ENCODE measurements around the gene NKAIN1. TPM values are rescaled to one million over a fixed set of nuclear protein-coding genes. Genes with fewer than 3 reads are reported as not detected.

Gene NKAIN1
- total RNA-seq, 5 donors from 2014 or later (not counting 1 experiment from before 2014, with no cell fraction given), result 0.13 TPM; not detected in 4

DNA sequence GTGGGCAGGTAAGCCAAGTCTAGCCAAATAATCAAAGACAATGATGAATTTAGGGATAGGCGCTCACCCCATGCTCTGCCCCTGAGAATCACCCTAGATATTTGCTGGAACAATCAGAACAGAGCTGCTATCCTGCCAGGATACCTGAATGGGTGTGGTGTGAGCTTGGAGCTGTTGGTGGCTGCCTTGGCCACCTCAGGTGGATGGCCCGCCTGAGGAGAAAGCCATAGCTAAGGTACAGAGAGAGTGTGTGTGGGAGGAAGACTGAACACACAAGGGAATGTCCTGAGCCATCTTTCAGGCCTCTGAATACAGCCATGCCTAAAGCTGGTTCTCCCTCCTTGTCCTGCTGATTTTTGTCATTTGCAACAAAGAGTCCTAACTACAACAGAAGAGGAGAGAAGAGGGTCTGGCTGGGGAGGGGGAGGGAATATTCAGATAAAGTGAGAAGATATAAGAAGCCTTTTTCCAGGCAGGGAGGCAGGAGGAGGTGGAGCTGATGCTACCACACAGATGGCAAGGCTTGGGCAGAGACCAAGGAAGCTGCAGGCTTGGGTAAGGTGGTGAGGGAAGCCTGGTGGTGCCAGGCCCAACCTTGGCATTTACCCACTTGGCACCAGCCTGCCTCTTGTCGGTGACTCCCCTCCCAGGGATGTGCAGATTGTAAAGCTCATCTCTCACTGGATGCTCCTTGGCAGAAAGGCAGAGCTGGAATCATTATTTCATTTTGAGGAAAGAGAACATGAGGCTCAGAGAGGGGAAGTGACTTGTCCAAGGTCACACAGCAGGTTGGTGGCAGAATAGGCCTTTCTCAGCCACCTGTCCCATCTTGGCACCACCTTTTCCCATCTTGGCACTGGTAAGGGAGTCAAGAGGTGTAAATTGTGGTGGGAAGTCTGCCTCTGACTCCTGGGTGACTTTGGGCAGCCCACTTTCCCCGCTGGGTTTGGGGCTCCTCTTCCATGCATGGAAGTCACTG, 49.7 kb downstream of the NKAIN1 start:
- Histone ChIP-seq H3K27ac (ENCODE audit: low read length) (no peak overlapping the region), H3K36me3 (ENCODE audit: control insufficient read depth in 2 of 2, extremely low read depth in 1 of 2, insufficient read depth in 1 of 2, low read length in 1 of 2) (no peaks in the 10 kb centered on the region), H3K4me3 (ENCODE audit: control insufficient read depth in 1 of 2, extremely low read depth in 1 of 2, low read length in 1 of 2) (no peak overlapping the region), H3K27me3 (replicated peaks in 1 of 2; ENCODE audit: control insufficient read depth in 2 of 2, extremely low read depth in 1 of 2, insufficient read depth in 2 of 2, low read length in 1 of 2) (peaks cover 0 to 24% of the 10 kb centered on the region in 2 experiments), H3K9me3 (no peaks in the 10 kb centered on the region), H3K4me1 (ENCODE audit: control insufficient read depth in 1 of 2, extremely low read depth in 1 of 2, insufficient read depth in 2 of 2, low read length in 2 of 2) (no peaks in the 10 kb centered on the region)
- DNase-seq (no peak), ATAC-seq (replicated peaks in 1 of 4) (no peak)
- ChIA-PET CTCF (no interaction called here), POLR2A (no interaction called here)
- 77% methylated on average over 3 of the region's 4 CpGs for WGBS (ENCODE audit: insufficient coverage)
- no peaks in the 10 kb centered on the region for H3K4me1 Mint-ChIP-seq
- H3K27me3 Mint-ChIP-seq, result peaks cover 6 to 12% of the 10 kb centered on the region in 2 donors
- no peak overlapping the region for H3K4me3 Mint-ChIP-seq
- no peak overlapping the region for H3K27ac Mint-ChIP-seq
- no peaks in the 10 kb centered on the region for H3K36me3 Mint-ChIP-seq
- no peaks in the 10 kb centered on the region for H3K9me3 Mint-ChIP-seq

DNA sequence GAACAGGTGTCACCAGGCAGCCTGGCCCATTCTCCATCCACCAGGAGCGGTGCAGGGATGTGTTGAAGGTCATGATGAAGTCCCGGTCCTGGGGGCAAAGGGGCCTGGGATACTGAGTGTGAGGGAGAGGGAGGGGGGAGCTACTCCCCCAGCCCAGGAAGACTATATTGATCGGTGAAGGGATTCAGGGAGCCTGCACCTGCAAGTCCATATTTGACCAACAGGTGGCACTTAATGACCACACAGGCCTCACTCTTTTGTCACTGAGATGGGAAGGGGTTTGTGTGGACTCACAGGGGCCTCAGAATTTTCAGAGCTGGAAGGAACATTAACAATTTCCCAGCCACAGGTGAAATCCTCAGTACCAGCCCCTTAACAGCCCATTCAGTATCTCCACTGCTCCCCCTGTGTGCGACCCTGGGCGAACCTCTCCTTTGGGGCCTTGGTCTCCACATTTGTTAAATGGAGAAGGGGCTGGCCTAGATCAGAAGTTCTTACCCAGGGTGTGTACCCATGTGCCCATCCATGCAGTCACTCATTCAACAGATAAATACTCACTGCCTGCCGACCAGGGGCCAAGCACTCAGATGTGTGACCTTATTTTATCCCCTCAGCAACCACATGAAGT, 55.6 kb downstream of the NKAIN1 start:
- H3K4me3 Mint-ChIP-seq, result no peak overlapping the region
- no CpG with 5 or more reads among the region's 6 CpGs for WGBS (ENCODE audit: insufficient coverage)
- POLR2A ChIA-PET, result no interaction called here

DNA sequence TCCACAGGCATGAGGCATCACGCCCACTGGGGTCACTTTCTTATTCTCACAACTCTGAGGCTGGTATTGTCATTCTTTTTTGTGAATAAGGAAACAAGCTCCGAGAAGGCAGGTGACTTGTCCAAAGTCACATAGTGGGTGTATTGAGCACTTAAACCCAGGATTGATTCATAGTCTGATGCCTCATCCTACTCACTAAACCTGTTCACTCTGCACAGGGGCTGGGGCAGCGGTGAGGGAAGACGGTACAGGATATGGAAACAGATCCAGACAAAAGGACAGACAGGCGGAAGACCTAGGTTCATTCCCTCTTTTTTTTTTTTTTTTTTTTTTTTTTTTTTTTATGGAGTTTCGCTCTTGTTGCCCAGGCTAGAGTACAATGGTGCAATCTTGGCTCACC, 56.6 kb downstream of the NKAIN1 start:
- CTCF ChIA-PET, result no interaction called here
- no peak for ATAC-seq (replicated peaks in 1 of 4)

More for the DNA sequence above, 55.6 kb downstream of the NKAIN1 start:
- Histone ChIP-seq H3K4me1 (ENCODE audit: control insufficient read depth in 1 of 2, extremely low read depth in 1 of 2, insufficient read depth in 2 of 2, low read length in 2 of 2) (peaks cover 0 to 14% of the 10 kb centered on the region in 2 experiments), H3K27ac (ENCODE audit: low read length) (no peak overlapping the region), H3K4me3 (ENCODE audit: control insufficient read depth in 1 of 2, extremely low read depth in 1 of 2, low read length in 1 of 2) (no peak overlapping the region), H3K27me3 (replicated peaks in 1 of 2; ENCODE audit: control insufficient read depth in 2 of 2, extremely low read depth in 1 of 2, insufficient read depth in 2 of 2, low read length in 1 of 2) (peaks cover 0 to 72% of the 10 kb centered on the region in 2 experiments), H3K9me3 (no peaks in the 10 kb centered on the region), H3K36me3 (ENCODE audit: control insufficient read depth in 2 of 2, extremely low read depth in 1 of 2, insufficient read depth in 1 of 2, low read length in 1 of 2) (no peaks in the 10 kb centered on the region)
- DNase-seq (peak in 15 of 35 experiments; percentile 6 to 56 (median 10)), ATAC-seq (replicated peaks in 1 of 4) (no peak)
- Mint-ChIP-seq H3K27ac (no peak overlapping the region), H3K36me3 (no peaks in the 10 kb centered on the region), H3K4me1 (peaks cover 4 to 9% (median 6%) of the 10 kb centered on the region in 3 donors), H3K27me3 (peaks cover 35 to 53% of the 10 kb centered on the region in 2 donors), H3K9me3 (no peaks in the 10 kb centered on the region)
- CTCF ChIA-PET, result no interaction called here

DNA sequence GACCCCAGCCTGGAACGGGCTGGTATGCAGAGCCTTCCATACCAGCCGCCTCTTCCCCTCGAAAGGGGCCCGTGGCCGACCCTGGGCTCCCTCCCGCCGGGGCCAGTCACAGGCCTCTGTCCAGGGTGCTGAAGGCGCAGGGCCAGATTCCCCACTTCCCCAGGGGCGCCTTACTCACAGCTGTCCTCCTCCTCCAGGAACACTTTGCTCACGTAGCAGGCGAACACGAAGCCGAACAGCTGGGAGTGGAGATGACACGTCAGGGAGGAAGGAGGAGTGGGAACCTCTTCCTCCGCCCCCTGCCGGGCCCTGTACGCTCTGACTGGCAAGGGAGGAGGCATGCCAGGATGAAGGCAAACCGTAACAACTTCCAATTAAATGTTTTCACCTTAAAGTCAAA, 57.3 kb downstream of the NKAIN1 start:
- DNase-seq, result peak in 31 of 35 experiments; percentile 7 to 59 (median 32)
- Histone ChIP-seq H3K27me3 (replicated peaks in 1 of 2; ENCODE audit: control insufficient read depth in 2 of 2, extremely low read depth in 1 of 2, insufficient read depth in 2 of 2, low read length in 1 of 2) (peaks cover 2 to 66% of the 10 kb centered on the region in 2 experiments), H3K4me1 (ENCODE audit: control insufficient read depth in 1 of 2, extremely low read depth in 1 of 2, insufficient read depth in 2 of 2, low read length in 2 of 2) (peaks cover 0 to 14% of the 10 kb centered on the region in 2 experiments), H3K36me3 (ENCODE audit: control insufficient read depth in 2 of 2, extremely low read depth in 1 of 2, insufficient read depth in 1 of 2, low read length in 1 of 2) (no peaks in the 10 kb centered on the region), H3K9me3 (no peaks in the 10 kb centered on the region), H3K27ac (ENCODE audit: low read length) (no peak overlapping the region), H3K4me3 (ENCODE audit: control insufficient read depth in 1 of 2, extremely low read depth in 1 of 2, low read length in 1 of 2) (no peak overlapping the region)
- Mint-ChIP-seq H3K4me1 (peaks cover 4 to 9% (median 6%) of the 10 kb centered on the region in 3 donors), H3K36me3 (no peaks in the 10 kb centered on the region), H3K4me3 (peak overlapping the region in 2 of 3 donors; percentile 13 to 63), H3K27me3 (peaks cover 38 to 60% of the 10 kb centered on the region in 2 donors), H3K9me3 (no peaks in the 10 kb centered on the region), H3K27ac (no peak overlapping the region)
- peak; percentile 47 to 59 (median 52) for ATAC-seq (replicated peaks in 1 of 4)
- 3% methylated on average over 11 of the region's 18 CpGs for WGBS (ENCODE audit: insufficient coverage)
- ChIA-PET CTCF (interaction anchor here in 1 of 2 donors (0.6 kb wide), 1 partner anchor 16 kb away, joined by 4 read pairs; no protein-coding TSS in a partner anchor), POLR2A (no interaction called here)

More for the DNA sequence above, 56.6 kb downstream of the NKAIN1 start:
- H3K4me1 ChIP-seq (ENCODE audit: control insufficient read depth in 1 of 2, extremely low read depth in 1 of 2, insufficient read depth in 2 of 2, low read length in 2 of 2), result peaks cover 0 to 14% of the 10 kb centered on the region in 2 experiments
- POLR2A ChIA-PET, result no interaction called here
- peaks cover 38 to 58% of the 10 kb centered on the region in 2 donors for H3K27me3 Mint-ChIP-seq
- no peaks in the 10 kb centered on the region for H3K36me3 Mint-ChIP-seq
- no peak overlapping the region for H3K4me3 ChIP-seq (ENCODE audit: control insufficient read depth in 1 of 2, extremely low read depth in 1 of 2, low read length in 1 of 2)
- peaks cover 4 to 9% (median 6%) of the 10 kb centered on the region in 3 donors for H3K4me1 Mint-ChIP-seq
- no peak overlapping the region for H3K4me3 Mint-ChIP-seq
- H3K9me3 Mint-ChIP-seq, result no peaks in the 10 kb centered on the region
- H3K36me3 ChIP-seq (ENCODE audit: control insufficient read depth in 2 of 2, extremely low read depth in 1 of 2, insufficient read depth in 1 of 2, low read length in 1 of 2), result no peaks in the 10 kb centered on the region
- no peak overlapping the region for H3K27ac ChIP-seq (ENCODE audit: low read length)
- H3K27ac Mint-ChIP-seq, result peak overlapping the region in 1 of 2 donors; percentile 70
- peaks cover 2 to 69% of the 10 kb centered on the region in 2 experiments for H3K27me3 ChIP-seq (replicated peaks in 1 of 2; ENCODE audit: control insufficient read depth in 2 of 2, extremely low read depth in 1 of 2, insufficient read depth in 2 of 2, low read length in 1 of 2)
- no CpG with 5 or more reads among the region's 6 CpGs for WGBS (ENCODE audit: insufficient coverage)
- no peak for DNase-seq
- no peaks in the 10 kb centered on the region for H3K9me3 ChIP-seq

DNA sequence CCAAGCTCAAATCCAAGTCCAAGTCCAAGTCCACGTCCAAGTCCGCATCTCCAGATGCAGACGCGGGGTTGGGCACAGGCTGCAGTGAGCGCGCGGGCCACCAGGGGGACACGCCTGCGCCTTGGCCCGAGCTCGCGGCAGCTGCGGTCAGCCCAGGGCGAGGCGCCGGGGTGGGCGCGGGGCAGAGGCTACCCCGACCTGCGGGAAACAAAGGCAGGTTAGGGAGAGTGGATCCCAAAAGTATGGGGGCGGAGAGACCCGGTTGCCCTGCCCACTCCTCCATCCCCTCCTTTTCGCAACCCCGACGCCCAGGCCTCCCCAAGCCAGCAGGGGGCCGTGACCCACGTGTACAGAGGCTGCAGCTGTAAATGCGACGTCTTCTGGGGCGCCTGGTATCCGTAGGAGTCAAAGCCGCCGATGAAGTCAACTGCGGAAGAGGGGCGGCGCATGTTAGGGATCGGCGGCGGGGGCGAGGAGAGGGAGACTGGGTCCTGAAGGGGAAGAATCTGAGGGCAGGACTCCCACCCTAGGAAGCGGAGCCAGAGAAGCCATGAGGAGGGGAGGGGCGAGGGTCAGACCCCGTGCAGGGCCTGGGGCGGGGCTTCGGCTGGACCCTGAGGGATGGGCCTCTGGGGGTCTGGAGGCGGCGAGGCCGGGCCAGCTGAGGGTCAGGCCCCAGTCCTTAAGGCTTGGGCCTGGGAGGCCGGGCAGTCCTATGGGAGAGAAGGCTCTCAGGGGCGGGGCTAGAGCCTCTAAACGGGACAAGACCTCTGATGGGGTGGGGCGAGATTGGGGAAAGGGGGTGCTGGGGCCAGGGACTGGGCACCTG, 58.0 kb downstream of the NKAIN1 start:
- Histone ChIP-seq H3K4me3 (ENCODE audit: control insufficient read depth in 1 of 2, extremely low read depth in 1 of 2, low read length in 1 of 2) (no peak overlapping the region), H3K27me3 (replicated peaks in 1 of 2; ENCODE audit: control insufficient read depth in 2 of 2, extremely low read depth in 1 of 2, insufficient read depth in 2 of 2, low read length in 1 of 2) (peaks cover 2 to 61% of the 10 kb centered on the region in 2 experiments), H3K27ac (ENCODE audit: low read length) (no peak overlapping the region), H3K4me1 (ENCODE audit: control insufficient read depth in 1 of 2, extremely low read depth in 1 of 2, insufficient read depth in 2 of 2, low read length in 2 of 2) (peaks cover 0 to 14% of the 10 kb centered on the region in 2 experiments), H3K9me3 (no peaks in the 10 kb centered on the region), H3K36me3 (ENCODE audit: control insufficient read depth in 2 of 2, extremely low read depth in 1 of 2, insufficient read depth in 1 of 2, low read length in 1 of 2) (no peaks in the 10 kb centered on the region)
- no peaks in the 10 kb centered on the region for H3K9me3 Mint-ChIP-seq
- 6% methylated on average over 42 of the region's 52 CpGs for WGBS (ENCODE audit: insufficient coverage)
- peaks cover 32 to 55% of the 10 kb centered on the region in 2 donors for H3K27me3 Mint-ChIP-seq
- no peaks in the 10 kb centered on the region for H3K36me3 Mint-ChIP-seq
- no peak overlapping the region for H3K27ac Mint-ChIP-seq
- POLR2A ChIA-PET, result no interaction called here
- H3K4me1 Mint-ChIP-seq, result peaks cover 4 to 9% (median 6%) of the 10 kb centered on the region in 3 donors
- CTCF ChIA-PET, result interaction anchor here in 1 of 2 donors (0.6 kb wide), 2 partner anchors 16 to 82 kb away, joined by 3 to 4 read pairs; no protein-coding TSS in a partner anchor
- peak in 3 of 4 experiments; percentile 41 to 70 (median 42) for ATAC-seq (replicated peaks in 1 of 4)
- DNase-seq, result peak in 21 of 35 experiments; percentile 2 to 46 (median 19)
- peak overlapping the region in 1 of 3 donors; percentile 63 for H3K4me3 Mint-ChIP-seq
